OCI-M2 (cell line): Measurements from ENCODE around the gene ZBTB48.

Experiments
- DNase-seq: peaks from one replicate; lab custom pipeline; 2025; ENCODE audit not compliant: unreplicated experiment; lab: John Stamatoyannopoulos, UW

ZBTB48 gene

DNA sequence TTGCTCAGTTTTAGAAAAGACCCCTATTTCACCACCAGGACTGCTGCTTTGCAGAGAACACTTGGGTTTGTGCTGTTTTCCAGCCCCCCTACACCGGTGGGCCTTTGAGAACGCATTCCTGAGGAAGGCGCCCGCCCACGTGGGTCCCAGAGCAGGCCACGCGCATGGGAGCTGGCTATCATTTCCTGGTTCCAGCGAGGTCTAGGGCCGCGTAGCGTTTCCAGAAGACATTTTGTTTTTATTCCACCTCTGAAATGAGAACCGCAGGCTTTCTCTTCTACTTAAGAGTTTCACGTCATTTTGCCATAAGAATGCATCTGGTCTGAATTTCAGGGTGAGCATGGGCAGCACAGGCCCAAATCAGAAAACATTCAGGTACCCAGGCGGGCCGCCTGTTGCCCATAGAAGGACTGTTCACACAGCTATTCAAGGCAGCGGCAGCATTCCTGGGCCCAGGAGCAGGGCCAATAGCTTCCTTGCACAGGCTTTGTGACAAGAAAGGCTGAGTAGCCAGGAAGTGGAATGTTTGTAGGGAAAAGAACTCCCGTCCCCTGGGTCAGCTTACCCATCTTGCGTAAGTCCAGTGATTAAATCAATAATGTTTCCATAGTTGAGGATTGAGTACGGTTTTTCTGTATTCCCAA, 24.2 kb downstream of the ZBTB48 start:
- DNase-seq: no peak

DNA sequence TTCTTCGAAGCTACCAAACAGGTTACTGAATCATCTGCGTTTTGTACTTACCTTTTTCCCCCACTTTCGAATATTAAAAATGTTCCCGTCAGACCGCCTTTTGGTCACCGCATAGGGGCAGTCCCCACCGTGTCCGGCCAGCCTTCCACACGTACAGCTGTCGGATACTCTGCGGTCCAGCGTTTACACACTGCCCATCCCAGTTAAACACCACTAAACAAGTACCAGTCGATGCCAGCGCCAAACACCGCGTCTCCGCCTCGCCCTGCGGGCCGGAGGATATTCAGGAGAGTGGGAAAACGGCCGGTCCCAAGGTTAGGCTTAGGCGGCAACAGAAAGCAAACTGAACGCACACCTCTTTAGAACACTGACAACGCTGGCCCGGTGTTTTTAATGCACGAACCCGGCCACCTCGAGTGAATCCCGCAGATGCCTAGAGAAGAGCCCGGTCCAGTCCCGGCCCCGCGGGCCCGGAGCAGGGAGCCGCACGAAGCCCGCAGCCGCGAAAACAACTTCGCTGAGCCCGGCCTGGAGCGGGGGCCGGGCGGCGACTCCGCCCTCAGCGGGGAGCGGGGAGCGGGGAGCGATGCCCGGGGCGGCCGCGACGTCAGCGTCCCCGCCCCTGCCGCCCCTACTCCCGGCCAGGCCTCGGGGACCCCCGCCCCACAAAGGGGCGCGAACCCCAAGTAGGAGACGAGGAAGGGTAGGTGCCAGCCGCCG, 33.0 kb downstream of the ZBTB48 start:
- DNase-seq: no peak

DNA sequence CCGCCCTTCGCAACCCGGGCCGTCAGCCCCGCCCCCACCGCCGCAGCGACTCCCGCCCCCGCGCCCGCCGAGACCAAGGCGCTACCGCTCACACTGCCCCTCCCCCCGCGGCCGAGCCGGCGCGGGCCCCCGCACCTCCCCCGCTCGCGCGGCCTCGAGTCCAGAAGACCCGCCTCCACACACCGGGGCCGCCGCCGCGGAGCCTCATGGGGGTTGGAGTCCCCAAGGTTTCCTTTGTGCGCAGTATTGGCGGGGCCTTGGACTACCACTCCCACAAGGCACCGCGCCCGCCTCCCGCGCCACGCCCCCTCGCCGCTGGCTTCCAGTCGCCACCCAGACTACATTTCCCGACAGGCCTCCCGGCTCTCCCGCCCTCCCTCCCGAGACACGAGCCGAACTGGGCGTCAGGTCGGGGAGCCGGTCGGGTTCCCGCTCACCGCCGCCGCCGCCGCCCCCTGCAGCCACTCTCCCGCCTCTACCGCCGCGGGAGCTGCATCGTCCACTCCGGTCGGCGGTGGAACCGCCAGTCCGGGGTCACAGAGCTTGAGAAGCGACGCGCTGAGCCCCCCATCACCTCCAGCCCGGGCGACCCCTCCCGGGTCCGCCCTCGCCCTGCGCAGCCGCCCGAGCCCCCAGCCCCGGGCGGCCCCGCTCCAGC, 33.7 kb downstream of the ZBTB48 start, which contains the start of gene PHF13:
Gene PHF13, plus strand, starts transcription at position 371 of the 658 bp plus-strand sequence. CDS start 336 bp downstream, outside the sequence.
- peak; percentile 62 for DNase-seq

DNA sequence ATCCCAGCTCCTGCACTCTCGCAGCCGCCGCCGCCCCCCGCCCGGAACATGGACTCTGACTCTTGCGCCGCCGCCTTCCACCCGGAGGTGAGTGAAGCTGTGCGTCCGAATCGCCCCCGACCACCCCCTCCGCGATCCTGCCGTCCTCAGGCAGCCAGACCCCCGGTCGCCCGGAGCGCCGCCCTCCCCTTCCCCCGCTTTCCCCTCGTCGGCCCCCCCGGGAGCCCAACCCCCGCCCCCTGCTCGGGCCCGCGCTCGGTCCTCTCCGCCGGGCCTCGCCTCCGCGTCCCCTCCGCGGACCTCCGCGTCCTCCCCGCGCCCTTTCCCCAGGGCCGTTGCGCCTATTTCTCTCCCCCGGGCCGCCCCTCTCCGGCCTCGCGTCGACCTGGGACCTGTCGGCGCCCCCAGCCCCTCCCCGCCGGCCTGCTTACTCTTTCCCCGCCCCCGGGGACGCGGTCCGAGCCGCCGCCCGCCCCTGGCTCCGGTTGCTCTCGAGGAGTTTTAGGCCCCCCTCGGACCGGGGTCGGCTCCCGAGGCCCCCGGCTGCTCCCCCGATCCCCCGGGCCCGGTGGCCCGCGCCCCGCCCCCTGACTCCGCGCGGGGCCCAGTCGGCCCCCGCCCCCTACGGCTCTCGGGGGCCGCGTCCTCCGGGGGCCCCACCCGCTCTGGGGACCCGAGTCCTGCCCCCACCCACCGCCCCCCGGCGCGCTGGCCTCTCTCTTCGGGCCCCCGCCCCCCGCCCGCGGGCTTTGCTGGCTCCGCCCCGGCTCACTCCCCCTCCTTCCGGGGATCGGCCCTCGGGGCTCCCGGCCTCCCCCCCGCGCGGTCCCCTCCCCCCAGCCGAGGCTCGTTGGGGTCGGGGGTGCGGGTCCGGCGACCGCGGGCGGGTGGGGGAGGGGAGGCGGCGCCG, 34.5 kb downstream of the ZBTB48 start:
- DNase-seq: no peak

DNA sequence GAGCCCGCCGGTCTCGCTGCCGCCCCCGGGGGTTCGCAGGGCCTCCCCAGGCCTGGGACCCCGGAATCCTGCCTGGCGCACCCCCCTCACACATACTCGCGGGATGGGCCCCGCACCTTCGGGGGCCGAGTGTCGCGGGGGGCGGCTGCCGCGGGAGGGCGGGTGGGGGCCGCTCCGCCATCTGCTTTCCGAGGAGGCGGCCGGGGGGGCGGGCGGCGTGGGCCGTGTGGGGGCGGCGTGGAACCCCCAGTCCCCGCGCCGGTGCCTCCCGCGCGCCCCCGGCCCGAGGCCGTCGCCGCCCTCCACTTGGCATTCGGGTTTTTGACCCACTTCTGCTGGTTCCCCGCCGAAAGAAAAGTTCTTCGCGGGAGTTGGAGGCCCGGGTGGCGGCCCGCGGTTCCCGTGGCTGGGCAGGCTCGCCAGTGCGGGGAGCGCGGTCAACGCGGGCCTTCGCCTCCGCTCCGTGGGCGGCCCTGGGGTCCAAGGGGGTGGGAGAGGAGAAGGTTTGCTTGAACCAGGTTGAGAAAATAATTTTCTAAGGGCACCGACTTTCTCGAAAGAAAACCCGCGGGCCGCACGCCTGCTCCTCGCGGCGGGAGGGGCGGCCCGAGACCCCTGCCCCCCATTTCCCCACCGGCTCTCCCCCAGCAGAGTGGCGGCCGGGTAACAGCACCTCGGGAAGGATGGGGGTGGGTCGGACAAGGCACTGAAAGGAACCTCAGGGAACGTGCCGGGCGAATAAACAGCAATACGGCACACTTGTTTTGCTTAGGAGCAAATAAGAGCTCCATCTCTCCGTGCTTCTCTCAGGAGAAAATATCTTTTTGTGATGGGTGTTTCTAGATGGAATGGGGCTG, 35.4 kb downstream of the ZBTB48 start:
- DNase-seq: no peak

DNA sequence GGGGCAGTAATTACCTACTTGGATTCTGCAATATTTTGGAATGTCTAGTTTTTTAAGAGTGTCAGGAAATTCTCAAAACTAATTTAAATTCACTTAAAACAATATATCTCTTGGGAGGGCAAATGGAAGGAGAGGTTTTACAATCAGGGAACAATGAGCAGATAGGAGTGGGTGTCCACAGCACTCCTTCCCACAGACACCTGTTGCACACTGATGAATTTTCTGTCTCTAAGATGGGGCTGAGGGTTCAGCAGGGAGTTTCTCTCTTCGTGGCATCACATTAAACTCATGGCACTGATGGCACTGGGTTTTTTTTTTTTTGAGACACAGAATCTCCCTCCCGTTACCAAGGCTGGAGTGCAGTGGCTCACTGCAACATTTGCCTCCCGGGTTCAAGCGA, 39.3 kb downstream of the ZBTB48 start:
- DNase-seq: no peak

DNA sequence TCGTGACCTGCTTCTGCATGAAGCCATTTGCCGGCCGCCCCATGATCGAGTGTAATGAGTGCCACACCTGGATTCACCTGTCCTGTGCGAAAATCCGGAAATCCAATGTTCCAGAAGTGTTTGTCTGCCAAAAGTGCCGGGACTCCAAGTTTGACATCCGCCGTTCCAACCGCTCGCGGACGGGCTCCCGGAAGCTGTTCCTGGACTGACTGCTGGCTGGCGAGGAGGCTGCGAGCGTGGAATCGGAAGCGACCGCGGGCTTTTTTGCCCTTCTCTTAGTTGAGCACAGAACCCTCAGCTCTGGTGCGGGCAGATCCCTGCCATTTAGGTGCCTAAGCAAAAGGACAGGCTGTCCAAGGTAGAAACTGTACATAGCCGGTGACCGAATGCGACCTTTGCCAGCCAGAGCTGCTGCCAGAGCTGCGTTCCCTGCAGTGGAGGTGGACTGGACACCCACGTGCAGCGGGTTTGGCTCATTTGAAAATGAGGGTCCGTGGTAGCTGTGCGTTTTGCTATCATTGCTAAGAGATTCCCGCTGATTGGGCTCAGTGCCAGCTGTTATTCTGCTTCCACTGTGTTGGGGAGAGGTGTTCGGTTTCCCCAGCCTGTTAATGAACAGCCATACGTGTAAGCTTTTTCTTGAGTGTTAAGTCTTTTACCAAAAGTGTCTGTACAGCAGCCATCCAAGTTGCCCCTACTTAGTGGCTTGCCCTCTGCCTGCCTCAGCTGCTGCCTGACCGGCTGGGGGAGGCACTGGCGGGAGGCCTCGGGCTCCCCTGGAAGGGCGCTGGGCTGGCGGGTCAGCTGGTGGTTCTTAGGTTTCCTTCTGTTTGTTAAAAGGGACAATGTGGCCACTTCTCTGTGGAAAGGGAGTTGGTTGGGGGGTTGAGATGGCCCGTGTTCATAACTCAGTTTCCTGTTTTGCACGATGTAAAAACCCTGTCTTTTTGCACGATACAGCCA, 41.9 kb downstream of the ZBTB48 start:
- no peak for DNase-seq

DNA sequence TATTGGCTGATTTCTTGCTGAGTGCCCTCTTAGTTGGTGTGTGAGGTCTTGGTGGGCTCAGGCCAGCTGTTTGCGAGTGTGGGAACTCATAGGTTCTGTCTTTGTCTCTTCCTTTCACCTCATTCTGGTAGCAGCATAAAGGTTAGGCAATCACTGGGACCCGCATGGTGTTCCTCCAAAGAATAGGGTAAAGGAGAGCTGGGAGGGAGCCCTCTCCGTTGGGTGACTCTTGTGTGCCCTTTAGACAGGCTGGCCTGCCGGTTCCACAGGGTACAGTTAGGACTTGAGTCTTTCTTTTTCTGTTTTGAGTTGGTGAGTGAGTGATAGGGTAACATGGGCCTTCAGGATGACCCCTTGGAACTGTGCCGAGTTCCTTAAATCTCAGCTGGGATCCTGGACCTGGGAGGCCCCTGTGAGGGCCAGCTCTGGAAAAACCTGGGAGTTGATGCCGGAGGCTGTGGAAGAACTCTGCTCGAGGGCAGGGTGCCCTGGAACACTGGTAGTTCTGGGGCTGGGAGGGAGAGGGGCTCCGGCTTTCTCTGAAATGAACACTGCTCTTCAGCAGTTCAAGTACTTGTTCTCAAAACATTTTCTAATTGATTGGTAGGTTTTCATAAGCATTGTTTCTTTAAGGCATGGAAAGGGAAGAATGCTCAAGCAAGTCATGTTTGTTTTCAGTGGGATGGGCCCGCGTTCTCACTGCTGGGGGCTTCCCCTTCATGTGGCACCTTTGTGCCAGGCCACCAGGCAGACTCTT, 42.8 kb downstream of the ZBTB48 start:
- DNase-seq: no peak

DNA sequence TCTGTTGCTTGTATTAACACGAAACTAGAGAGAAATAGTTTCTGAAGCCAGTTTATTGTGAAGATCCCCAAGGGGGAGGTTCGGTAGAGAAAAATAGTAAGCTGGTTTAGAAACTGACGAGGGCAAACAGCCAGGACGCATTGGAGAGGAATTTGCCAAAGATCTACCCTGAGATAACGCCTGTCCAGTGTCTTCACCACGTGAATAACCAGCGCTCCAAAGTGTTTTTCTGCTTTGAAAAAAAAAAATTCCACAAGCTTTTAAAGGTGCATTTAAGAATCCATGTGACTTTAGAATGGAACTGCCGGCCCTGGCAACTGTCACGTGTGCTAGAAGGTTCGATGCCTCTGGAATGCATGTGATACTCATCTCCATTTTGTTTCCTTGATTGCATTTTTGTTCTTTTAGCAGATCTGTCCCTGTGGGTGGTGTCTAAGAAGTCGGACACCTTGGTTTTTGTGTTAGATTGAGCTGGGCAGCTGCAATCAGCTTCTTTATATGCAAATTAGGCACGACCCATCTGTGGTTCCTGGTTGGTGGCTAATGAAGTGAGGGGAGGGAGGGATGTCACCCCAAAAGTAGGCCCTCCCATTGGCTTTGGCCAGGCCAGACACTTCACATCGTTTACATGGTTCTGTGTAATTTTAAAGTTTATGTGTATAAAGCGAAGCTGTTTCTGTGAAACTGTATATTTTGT, 43.6 kb downstream of the ZBTB48 start:
- no peak for DNase-seq

DNA sequence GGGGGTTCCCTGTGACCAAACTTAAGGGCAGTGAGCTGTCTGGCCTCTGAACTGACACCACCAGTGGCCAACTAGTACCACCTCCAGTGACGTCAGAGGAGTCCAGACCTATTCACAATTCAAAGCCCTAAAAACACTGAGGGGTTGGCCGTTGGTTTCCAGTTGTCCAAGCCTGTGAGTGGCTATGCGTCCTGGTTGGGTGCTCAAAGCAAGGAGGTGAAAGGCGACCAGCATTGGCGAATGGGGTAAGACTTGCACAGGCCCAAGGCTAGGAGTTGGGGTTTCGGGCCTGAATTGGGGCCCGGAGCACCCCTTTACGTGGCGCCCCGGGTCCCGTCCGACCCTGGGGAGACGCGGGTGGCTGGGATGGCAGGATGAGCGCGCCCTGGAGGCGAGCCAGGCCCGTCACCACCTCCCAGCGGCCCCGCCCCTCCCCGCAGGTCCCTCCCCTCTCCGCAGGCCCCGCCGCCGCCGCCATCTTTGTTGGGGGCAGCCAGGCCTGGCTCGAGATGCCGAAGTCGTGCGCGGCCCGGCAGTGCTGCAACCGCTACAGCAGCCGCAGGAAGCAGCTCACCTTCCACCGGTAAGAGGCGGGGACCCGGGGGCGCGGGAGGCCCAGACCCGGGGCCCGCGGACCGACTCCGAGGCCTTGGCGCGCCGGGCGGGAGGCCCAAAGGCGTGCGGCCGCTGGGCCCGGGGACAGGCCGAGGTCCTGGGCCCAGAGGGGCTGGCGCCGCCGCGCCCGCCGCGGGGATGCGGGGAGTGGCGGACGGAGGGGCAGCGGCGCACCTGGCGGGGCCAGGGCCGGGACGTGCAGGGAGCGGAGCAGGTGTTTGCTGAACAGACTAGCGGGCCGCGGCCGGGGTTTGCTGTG, 45.2 kb downstream of the ZBTB48 start, which contains the start of gene THAP3:
Gene THAP3, plus strand, starts transcription at position 159 of the 874 bp plus-strand sequence. Its CDS starts 351 bp downstream, at position 510.
- DNase-seq: peak; percentile 18

DNA sequence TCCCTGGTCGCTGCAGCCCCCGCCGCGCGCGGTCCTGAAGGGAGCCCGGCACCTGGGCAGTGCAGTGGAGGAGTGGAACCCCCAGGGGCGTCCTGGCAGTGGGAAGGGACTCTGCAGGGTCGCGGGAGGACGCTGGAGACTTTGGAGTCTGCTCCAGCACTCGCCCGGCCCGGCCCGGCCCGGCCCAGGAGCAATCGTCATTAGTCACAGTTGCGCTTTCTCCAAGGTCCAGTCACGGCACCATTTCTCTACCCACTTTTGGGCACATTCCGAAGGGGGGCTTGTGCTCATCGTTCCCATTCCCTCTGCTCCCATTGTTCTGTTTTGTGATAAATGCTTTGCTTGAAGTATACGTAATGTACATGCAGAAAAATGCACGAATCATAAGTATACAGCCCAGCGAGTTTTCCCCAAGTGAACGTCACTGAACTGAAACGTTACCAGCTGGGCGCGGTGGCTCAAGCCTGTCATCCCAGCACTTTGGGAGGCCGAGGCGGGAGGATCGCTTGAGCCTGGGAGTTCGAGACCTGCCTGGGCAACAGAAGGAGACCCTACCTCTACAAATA, 45.9 kb downstream of the ZBTB48 start:
- no peak for DNase-seq

DNA sequence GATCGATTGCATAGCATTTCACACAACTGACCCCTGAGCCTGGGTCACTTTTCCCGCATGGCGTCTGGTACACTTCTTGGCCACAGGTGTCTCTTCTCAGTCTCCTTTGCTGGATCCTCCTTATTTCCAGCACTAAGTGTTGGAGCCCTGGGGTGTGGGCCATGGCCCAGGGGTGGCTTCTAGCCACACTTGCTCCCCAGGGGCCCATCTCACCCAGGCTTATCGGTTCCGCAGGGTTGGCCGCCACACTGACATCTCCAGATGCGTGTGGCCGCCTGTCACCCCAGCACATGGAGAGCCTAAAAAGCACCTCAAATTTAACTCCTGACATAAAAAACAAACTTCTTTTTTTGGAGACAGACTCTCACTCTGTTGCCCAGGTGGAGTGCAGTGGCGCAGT, 47.2 kb downstream of the ZBTB48 start:
- DNase-seq: no peak

DNA sequence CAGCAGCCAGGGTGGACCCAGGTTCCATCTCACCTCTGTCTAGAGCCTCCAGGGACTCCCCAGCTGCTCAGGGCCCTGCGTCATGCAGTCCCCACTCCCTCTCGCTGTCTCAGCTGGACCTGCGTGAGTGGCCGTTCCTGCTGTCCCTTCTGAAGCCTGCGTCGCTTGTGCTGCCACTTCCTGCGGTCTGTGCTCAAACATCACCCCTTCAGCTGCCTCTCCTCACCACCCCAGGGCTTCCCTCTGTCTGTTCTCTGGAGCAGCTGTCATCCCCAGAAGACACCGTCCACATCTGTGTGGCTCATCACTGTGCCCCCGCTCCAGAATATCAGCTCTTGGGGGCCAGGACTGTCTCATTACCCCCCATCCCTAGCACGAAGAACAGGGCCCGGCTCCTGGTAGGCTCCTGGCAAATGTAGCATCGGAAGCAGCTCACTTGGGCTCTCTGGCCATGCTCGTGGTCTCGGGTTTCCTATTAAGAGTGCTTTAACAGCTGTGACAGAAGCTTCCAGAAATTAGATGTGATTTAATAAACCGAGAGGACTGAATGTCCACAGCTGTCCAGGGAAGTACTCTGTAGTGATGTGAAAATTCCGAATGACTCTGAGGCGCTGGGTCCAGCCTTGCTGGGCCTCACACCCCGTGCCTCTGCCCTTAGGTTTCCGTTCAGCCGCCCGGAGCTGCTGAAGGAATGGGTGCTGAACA, 48.2 kb downstream of the ZBTB48 start:
- no peak for DNase-seq

DNA sequence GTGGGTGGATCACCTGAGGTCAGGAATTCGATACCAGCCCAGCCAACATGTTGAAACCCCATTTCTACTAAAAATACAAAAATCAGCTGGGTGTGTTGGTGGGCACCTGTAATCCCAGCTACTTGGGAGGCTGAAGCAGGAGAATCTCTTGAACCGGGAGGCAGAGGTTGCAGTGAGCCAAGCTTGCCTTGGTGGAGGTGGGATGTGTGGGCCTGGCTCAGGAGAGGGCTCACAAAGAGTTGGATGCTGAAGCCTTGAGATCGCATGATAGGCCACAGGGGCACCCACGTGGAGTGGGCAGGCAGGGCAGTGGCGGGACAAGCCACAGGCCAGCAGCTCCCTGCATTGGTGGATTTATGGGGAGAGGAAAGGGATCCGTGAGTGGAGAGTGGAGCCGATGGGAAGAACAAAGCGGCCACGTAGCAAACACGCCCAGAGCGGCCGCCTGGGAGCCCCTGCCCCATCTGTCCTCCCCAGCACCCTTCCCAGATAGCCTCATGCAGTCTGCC, 49.2 kb downstream of the ZBTB48 start:
- no peak for DNase-seq

DNA sequence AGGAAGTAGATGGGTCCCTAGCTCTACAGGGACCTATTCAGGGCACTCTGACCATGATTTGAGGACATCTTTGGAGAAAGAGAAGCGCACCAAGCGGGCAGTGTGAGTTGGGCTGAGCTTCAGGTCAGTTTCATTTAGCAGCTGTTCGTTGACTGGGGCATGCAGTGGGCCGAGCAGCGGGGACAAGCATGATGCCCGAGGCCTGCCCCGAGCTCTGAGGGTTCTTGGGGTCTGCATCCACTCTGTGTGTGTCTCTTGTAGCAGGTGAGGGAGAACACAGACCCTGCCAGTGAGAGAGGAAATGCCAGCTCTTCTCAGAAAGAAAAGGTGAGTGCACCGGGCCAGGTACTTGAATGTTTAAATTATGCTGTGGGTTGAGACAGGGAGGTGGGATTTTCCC, 50.2 kb downstream of the ZBTB48 start:
- DNase-seq: no peak
